ENCODE measurements around the gene ADAMTSL1. TPM values are rescaled to one million over a fixed set of nuclear protein-coding genes. Genes with fewer than 3 reads are reported as not detected.

ADAMTSL1 gene
- total and polyA plus RNA-seq, 2 of the 8 experiments (the other 6 are each of a cell fraction or from before 2014, with no cell fraction given) = 0.84 to 1.1 TPM

GRCh38 chr9:18869725-18870124, 395.8 kb downstream of the ADAMTSL1 start (continued):
- TF ChIP-seq CHD7 (IDR thresholded peaks at IDR 0.05; ENCODE audit: insufficient replicate concordance, low read length) (no peak), POU5F1 (IDR thresholded peaks at IDR 0.05; ENCODE audit: low read depth, low read length) (no peak), KDM1A (IDR thresholded peaks at IDR 0.05; ENCODE audit: borderline replicate concordance, low read length) (no peak), RFX5 (IDR thresholded peaks at IDR 0.05; ENCODE audit: borderline replicate concordance, low read depth, low read length) (no peak), E2F6 (IDR thresholded peaks at IDR 0.05) (no peak), EP300 (IDR thresholded peaks at IDR 0.05; ENCODE audit: borderline replicate concordance in 1 of 2, low read depth in 2 of 2, low read length in 2 of 2) (no peak)

All from H1 (cell line).